HUES48 (cell line): Measurements from ENCODE around the gene MRPL41.
"Not testable (repeated sequence)": the region's sequence is repeated elsewhere in the genome, so short reads cannot be mapped to it uniquely, and the experiment has no call there.

Experiments used
- H3K27ac ChIP-seq: one replicate; pipeline ENCODE4 v1.7.0; 2013; ENCODE audit warnings: low read depth, low read length, inconsistent platforms
- H3K27me3 ChIP-seq: 2 replicates; pipeline ENCODE4 v1.6.1; 2013; ENCODE audit warnings: mild to moderate bottlenecking, low read length; ENCODE audit not compliant: control insufficient read depth, insufficient read depth
- H3K36me3 ChIP-seq: 2 replicates; pipeline ENCODE4 v1.6.1; 2013; ENCODE audit warnings: low read length; ENCODE audit not compliant: control insufficient read depth, insufficient read depth
- H3K4me1 ChIP-seq: 2 replicates; pipeline ENCODE4 v1.6.1; 2013; ENCODE audit warnings: mild to moderate bottlenecking, low read length; ENCODE audit not compliant: control insufficient read depth, insufficient read depth
- H3K4me3 ChIP-seq: 2 replicates; pipeline ENCODE4 v1.5.1; 2013; ENCODE audit warnings: mild to moderate bottlenecking, low read depth, low read length
- H3K9ac ChIP-seq: 2 replicates; pipeline ENCODE4 v1.6.1; 2013; ENCODE audit warnings: mild to moderate bottlenecking, low read depth, low read length, moderate library complexity
- H3K9me3 ChIP-seq: 2 replicates; pipeline ENCODE4 v1.6.1; 2013; ENCODE audit warnings: low read length; ENCODE audit not compliant: control insufficient read depth, insufficient read depth

The MRPL41 gene

DNA sequence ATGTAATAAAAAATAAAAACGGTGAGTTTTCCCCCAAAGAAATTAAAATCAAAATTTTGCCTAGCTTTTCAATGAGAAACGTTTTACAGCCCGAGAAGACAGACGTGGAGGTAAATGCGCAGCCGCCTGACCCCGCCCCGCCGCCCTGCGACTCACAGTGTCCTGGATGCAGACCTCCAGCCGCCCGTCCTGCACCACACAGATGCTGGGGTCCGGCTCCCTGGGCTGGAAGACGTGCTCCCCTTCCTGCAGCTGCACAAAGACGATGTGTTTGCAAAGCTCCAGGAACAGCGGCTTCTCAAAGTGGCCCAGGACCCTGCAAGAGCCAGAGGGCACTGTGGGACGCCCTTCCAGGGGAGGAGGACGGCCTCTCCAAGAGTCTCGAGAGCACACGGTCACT, 9.2 kb upstream of the MRPL41 start:
- no peak overlapping the region for H3K27ac ChIP-seq
- H3K4me3 ChIP-seq = no peak overlapping the region
- no peaks in the 10 kb centered on the region for H3K36me3 ChIP-seq
- H3K9me3 ChIP-seq = no peaks in the 10 kb centered on the region
- H3K9ac ChIP-seq = no peak overlapping the region
- no peaks in the 10 kb centered on the region for H3K4me1 ChIP-seq
- H3K27me3 ChIP-seq = no peaks in the 10 kb centered on the region

- no peaks in the 10 kb centered on the region for H3K27me3 ChIP-seq
- no peaks in the 10 kb centered on the region for H3K4me1 ChIP-seq
- no peak overlapping the region for H3K9ac ChIP-seq
- H3K9me3 ChIP-seq = no peaks in the 10 kb centered on the region
- H3K36me3 ChIP-seq = no peaks in the 10 kb centered on the region
- H3K27ac ChIP-seq = no peak overlapping the region
- no peak overlapping the region for H3K4me3 ChIP-seq
Observed at GRCh38 chr9:137543237-137543963, 8.3 kb upstream of the MRPL41 start.

- Histone ChIP-seq H3K36me3 (no peaks in the 10 kb centered on the region), H3K27me3 (no peaks in the 10 kb centered on the region), H3K4me1 (no peaks in the 10 kb centered on the region), H3K4me3 (no peak overlapping the region), H3K9me3 (no peaks in the 10 kb centered on the region), H3K27ac (no peak overlapping the region), H3K9ac (no peak overlapping the region)
Observed at GRCh38 chr9:137544176-137544760, 7.4 kb upstream of the MRPL41 start.

DNA sequence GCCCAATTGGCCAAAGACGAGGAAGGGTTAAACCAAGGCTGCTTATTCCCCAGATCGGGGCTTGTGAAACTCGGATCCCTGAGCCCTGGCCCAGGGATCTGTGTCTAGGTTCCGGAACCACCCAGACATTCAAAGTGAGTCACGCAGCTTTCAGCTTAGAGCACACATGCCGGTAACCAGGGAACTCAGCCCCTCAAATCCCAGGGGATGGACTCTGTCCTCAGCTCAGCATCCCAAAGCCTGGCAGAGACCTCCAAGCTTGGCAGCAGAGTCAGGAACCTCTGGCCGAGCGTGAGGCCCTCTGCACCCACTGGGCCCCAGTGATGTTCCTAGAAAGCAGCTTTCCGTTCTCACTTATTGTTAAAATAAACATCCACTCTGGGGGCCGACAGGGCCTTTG, 6.6 kb upstream of the MRPL41 start:
- Histone ChIP-seq H3K9me3 (no peaks in the 10 kb centered on the region), H3K36me3 (no peaks in the 10 kb centered on the region), H3K9ac (no peak overlapping the region), H3K4me3 (no peak overlapping the region), H3K27ac (no peak overlapping the region), H3K4me1 (no peaks in the 10 kb centered on the region), H3K27me3 (no peaks in the 10 kb centered on the region)

DNA sequence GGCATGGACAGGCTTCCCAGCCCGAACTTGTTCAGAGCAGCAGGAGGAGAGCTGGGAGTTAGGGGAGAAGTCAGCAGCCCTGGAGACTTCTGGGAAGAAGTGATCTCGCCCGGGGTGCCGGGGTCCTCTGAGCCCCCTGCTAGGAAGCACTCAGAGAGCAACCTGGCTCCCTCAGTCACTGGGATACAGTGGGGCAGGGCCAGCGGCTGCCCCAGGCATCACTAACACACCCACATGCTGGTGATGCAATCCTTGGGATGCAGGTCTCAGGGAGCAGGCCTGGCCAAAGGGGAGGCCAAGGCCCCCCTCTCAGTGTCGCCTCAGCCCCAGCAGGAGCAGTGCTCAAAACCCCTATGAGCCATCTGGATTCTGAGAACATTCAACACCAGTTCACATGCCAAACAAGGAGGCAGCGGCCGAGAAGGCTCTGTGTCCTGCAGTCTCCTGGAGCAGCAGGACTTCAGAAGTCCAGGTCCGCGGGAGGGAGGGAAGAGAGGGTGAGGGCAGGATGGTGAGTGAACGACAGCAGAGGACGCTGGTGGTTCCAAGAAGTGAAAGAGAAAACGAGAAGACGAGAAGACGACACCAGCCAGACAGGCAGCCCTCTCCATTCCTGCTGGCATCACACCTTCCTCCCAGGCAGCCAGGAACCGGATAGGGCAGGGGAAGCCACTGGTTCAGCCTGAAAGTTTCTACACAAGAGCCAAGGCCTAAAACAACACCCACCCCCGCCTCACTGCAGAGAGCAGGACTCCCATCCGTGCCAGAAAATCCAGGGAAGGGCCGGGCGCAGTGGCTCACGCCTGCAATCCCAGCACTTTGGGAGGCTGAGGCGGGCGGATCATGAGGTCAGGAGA, 3.8 kb upstream of the MRPL41 start:
- H3K4me1 ChIP-seq = no peaks in the 10 kb centered on the region
- no peak overlapping the region for H3K27ac ChIP-seq
- H3K9me3 ChIP-seq = no peaks in the 10 kb centered on the region
- H3K4me3 ChIP-seq = no peak overlapping the region
- no peaks in the 10 kb centered on the region for H3K27me3 ChIP-seq
- no peaks in the 10 kb centered on the region for H3K36me3 ChIP-seq
- H3K9ac ChIP-seq = no peak overlapping the region

GRCh38 chr9:137550231-137550621, 1.5 kb upstream of the MRPL41 start, which contains the start of gene PNPLA7:
PNPLA7 (minus strand) TSS chr9:137550402; CDS start chr9:137550197, 205 bp downstream.
- no peaks in the 10 kb centered on the region for H3K9me3 ChIP-seq
- no peaks in the 10 kb centered on the region for H3K4me1 ChIP-seq
- no peak within 1 kb of the TSS for H3K27ac ChIP-seq
- H3K36me3 ChIP-seq = peaks cover 10% of the 10 kb centered on the region
- H3K9ac ChIP-seq = no peak within 1 kb of the TSS
- peak within 1 kb of the TSS; percentile 66 for H3K4me3 ChIP-seq
- no peaks in the 10 kb centered on the region for H3K27me3 ChIP-seq

GRCh38 chr9:137550958-137551263, 768 bp upstream of the MRPL41 start:
- not testable (repeated sequence) for H3K9ac ChIP-seq, H3K9me3 ChIP-seq, H3K27me3 ChIP-seq, H3K4me1 ChIP-seq, H3K27ac ChIP-seq
- Histone ChIP-seq H3K4me3 (peak overlapping the region; percentile 66), H3K36me3 (peaks cover 17% of the 10 kb centered on the region)

GRCh38 chr9:137552022-137552768, 516 bp downstream of the MRPL41 start:
- Histone ChIP-seq H3K9me3 (no peaks in the 10 kb centered on the region), H3K36me3 (peaks cover 29% of the 10 kb centered on the region), H3K9ac (peak overlapping the region; percentile 64), H3K4me1 (no peaks in the 10 kb centered on the region), H3K27me3 (no peaks in the 10 kb centered on the region), H3K27ac (peak overlapping the region; percentile 66), H3K4me3 (peak overlapping the region; percentile 79)

DNA sequence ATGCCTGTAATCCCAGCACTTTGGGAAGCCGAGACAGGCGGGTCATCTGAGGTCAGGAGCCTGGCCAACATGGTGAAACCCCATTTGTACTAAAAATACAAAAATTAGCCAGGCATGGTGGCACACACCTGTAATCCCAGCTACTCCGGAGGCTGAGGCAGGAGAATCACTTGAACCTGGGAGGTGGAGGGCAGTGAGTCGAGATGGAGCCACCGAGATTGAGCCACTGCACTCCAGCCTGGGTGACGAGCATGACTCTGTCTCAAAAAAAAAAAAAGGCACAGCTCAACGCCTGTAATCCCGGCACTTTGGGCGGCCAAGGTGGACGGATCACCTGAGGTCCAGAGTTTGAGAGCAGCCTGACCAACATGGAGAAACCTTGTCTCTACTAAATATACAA, 2.0 kb downstream of the MRPL41 start:
- H3K4me1 ChIP-seq, H3K4me3 ChIP-seq, H3K27ac ChIP-seq, H3K9ac ChIP-seq, H3K27me3 ChIP-seq, H3K9me3 ChIP-seq: not testable (repeated sequence)
- peaks cover 41% of the 10 kb centered on the region for H3K36me3 ChIP-seq

DNA sequence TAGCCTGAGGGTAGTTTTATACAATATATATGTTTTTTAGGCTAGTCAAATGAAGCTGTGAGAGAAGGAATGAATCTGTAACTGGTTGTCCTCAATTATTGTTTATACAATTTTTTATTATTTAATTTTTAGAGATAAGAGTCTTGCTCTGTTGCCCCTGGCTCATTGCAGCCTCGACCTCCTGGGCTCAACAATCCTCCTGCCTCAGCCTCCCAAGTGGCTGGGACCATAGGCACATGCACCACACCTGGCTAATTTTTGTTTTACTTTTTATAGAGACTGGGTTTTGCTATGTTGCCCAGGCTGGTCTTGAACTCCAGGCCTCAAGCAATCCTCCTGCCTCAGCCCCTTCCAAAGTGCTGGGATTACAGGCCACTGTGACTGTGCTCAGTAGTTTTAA, 2.7 kb downstream of the MRPL41 start:
- Histone ChIP-seq H3K36me3 (peaks cover 41% of the 10 kb centered on the region), H3K9me3 (no peaks in the 10 kb centered on the region), H3K27me3 (no peaks in the 10 kb centered on the region), H3K9ac (no peak overlapping the region), H3K4me3 (no peak overlapping the region), H3K4me1 (no peaks in the 10 kb centered on the region), H3K27ac (no peak overlapping the region)
